GM12873 (cell line): Measurements from ENCODE around the gene FAM114A2.

Experiments
- TF ChIP-seq, protein P1 (sequence below): IDR thresholded peaks from 2 replicates; pipeline ENCODE4 v1.5.1; 2012; ENCODE audit warnings: low read depth, mild to moderate bottlenecking, moderate library complexity, low read length, control low read depth; ENCODE audit not compliant: insufficient read depth; ENCODE audit errors: missing control alignments

FAM114A2 gene

DNA sequence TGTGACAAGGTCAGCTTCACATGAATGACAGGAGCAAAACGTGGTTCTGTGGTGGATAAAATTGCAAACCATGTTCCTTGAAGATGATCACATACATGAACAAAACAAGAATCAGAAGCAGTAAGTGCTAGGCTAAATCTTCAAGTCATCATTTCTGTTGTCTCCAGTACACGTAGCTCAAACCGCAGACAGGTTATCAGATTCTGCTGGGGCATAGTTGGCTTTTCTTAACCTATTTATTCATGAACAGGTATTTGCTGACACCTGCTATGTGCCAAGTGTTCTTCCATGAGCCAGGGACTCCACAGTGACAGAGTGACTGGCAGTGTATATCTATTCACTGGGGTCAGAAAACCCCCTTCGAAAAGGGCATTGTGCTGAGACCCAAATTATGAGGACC lies 20.9 kb upstream of the FAM114A2 start:
- TF ChIP-seq, protein P1, sequence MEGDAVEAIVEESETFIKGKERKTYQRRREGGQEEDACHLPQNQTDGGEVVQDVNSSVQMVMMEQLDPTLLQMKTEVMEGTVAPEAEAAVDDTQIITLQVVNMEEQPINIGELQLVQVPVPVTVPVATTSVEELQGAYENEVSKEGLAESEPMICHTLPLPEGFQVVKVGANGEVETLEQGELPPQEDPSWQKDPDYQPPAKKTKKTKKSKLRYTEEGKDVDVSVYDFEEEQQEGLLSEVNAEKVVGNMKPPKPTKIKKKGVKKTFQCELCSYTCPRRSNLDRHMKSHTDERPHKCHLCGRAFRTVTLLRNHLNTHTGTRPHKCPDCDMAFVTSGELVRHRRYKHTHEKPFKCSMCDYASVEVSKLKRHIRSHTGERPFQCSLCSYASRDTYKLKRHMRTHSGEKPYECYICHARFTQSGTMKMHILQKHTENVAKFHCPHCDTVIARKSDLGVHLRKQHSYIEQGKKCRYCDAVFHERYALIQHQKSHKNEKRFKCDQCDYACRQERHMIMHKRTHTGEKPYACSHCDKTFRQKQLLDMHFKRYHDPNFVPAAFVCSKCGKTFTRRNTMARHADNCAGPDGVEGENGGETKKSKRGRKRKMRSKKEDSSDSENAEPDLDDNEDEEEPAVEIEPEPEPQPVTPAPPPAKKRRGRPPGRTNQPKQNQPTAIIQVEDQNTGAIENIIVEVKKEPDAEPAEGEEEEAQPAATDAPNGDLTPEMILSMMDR: no peak

DNA sequence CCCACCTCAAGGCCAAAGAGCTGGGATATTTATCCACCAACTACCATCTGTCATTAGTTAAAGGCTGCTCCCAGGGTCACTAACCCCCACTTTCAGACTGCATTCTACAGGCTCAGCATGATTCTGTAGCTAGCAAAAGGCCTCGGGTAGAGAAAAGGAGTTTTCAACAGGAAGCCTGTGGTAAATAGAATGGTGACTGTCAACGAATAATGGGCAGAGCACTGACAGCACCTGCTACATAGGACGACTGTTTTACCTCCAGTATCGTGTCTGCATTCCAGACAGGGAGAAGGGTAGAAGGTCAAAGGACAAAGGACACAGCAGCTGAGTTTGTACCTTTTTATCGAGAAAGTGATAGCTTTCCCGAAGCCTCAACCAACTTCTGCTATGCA lies 20.3 kb upstream of the FAM114A2 start:
- TF ChIP-seq, protein P1: no peak

DNA sequence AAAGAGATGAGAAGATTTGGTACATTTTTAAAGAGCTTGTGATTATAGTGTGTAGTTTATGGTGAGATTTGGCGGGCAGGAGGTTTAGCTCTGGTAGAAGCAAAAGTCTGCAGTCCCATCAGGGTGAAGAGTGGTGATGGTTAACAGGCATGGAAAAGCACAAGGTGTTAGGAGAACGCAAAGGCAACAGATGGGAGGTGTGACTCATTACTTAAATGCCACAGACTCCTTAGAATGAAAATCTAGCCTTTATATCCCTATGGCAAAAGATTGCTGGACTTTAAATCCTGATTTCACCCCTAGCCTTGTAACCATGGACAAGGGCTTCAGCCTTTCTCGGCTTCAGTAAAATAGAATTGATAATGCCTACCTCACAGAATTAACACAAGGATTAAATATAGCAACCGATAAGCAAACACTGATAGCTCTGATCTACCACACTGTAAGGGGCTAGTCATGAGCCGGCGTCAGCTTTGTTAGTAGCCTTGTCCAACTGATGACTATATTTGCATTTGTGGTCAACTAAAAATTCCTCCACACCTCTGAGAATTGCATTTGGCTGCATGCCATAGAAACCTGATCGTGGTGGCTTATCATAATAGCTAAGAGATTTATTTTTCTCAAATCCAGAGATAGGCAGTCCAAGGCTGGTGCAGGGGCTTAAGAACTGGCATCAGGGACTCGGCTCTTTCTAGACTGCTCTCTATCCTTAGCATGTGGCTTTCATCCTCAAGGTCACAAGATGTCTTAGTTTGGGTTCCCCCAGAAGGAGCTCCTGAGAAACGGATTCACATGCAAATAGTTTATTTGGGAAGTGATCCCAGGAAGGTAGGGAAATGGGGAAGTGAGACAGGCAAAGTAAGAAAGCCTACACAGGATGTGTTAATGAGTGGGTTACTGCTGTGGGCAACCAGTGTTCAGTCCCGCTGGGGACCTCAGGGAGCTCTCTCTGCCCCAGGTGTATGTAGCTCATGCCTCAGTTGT lies 19.6 kb upstream of the FAM114A2 start:
- TF ChIP-seq, protein P1: no peak

DNA sequence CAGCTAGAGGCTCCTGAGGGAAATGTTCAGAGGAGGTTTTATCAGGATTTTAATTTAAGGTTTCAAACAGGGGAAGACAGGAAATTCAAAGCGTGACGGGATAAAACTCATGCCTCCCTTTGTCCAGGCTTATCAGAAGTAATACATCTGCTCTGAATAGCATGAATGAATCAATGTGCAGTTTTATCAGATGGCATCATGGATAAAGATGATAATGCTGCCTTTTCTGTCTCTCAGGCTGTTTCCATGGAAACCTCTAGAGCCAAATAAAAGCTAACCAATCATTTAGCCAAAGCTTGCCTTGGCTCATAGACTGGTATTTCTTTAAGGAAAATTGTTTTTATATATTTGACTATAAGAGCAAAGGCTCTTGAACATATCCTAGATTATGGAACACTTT lies 16.5 kb upstream of the FAM114A2 start:
- TF ChIP-seq, protein P1: no peak

DNA sequence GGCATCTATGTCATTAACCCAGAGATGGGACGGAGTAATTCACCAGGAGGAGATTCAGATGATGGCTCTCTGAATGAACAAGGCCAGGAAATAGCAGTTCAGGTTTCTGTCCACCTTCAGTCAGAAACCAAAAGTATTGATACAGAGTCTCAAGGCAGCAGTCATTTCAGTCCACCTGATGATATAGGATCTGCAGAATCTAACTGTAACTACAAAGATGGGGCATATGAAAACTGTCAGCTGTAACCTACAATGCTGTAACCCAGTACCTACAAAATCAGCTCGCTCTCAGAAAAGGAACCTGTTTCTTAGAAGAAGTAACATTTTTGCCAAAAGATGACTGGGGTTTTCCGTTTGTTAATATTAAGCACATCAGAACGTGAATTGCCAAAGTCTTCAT lies 14.8 kb upstream of the FAM114A2 start:
- TF ChIP-seq, protein P1: no peak

DNA sequence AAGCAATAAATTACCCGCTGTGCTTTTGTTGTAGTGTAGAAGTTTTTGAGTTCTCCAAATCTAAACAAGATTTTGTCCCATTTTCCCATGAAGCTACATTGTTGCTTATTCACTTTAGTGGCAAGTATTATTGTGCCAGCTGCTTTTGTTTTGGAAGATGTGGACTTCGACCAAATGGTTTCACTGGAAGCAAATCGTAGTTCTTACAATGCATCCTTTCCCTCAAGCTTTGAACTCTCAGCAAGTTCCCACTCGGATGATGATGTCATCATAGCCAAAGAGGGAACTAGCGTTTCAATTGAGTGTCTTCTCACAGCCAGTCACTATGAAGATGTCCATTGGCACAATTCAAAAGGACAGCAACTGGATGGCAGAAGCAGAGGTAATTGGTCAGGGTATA lies 10.9 kb upstream of the FAM114A2 start:
- TF ChIP-seq, protein P1: no peak

DNA sequence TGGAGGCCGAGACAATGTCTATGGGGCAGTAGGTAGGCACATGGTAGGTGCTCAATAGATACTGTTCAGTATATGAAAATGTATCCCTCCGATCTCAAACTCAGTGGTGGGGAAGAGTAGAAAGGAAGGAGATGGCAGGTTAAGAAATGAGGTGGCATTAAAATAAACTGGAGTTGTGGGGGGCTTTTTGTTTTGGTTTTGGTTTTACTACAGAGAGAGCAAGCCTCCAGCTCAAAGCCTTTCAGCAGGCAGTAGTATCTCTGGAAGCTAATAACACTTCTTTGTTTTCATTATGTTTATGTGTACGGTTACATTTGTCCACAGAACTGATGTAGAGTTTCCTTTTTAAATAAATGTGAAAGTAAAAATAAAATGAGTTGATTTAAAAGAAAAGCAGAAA lies 8.6 kb upstream of the FAM114A2 start:
- TF ChIP-seq, protein P1: no peak
